ENCODE results near the gene EFHC2. TPM values are rescaled to one million over a fixed set of nuclear protein-coding genes. Genes with fewer than 3 reads are reported as not detected.

EFHC2 gene
- total and polyA plus RNA-seq, 2 of the 8 experiments (the other 6 are each of a cell fraction or from before 2014, with no cell fraction given) = 1.8 to 3.4 TPM

GRCh38 chrX:44232081-44232480, 111.4 kb downstream of the EFHC2 start:
- H3K79me2 ChIP-seq (ENCODE audit: control insufficient read depth in 1 of 2, insufficient read depth in 2 of 2, low read length in 2 of 2) = no peaks in the 10 kb centered on the region
- 93% methylated on average over 4 of the region's 5 CpGs; no CpG with 5 or more reads in 1 of the 2 experiments for WGBS, 2 experiments (ENCODE audit: extremely low coverage in 1 of 2, insufficient coverage in 1 of 2, insufficient read length in 1 of 2, insufficient replicate concordance in 2 of 2, low coverage in 1 of 2, low lambda C conversion rate in 2 of 2, missing lambda C conversion rate in 1 of 2)
- FAIRE-seq = no peak
- TF ChIP-seq ZNF274 (IDR thresholded peaks at IDR 0.05; ENCODE audit: borderline replicate concordance, extremely low read depth, low read length) (no peak), JUN (IDR thresholded peaks at IDR 0.05; ENCODE audit: low read depth, low read length) (no peak), CEBPB (IDR thresholded peaks at IDR 0.05; ENCODE audit: low read depth, low read length) (no peak), HDAC6 (IDR thresholded peaks at IDR 0.05; ENCODE audit: low read depth, low read length) (no peak), RFX5 (IDR thresholded peaks at IDR 0.05; ENCODE audit: borderline replicate concordance, low read depth, low read length) (no peak), EP300 (IDR thresholded peaks at IDR 0.05; ENCODE audit: borderline replicate concordance in 1 of 2, low read depth in 2 of 2, low read length in 2 of 2) (no peak), TCF12 (IDR thresholded peaks at IDR 0.05; ENCODE audit: low read depth, low read length) (no peak), FOSL1 (IDR thresholded peaks at IDR 0.05; ENCODE audit: insufficient read depth, low read depth, low read length) (no peak), CREB1 (IDR thresholded peaks at IDR 0.05) (no peak), CHD2 (IDR thresholded peaks at IDR 0.05; ENCODE audit: low read length) (no peak), TAF1 (IDR thresholded peaks at IDR 0.05; ENCODE audit: low read depth, low read length) (no peak), SRF (IDR thresholded peaks at IDR 0.05; ENCODE audit: low read depth, low read length) (no peak), JUND (IDR thresholded peaks at IDR 0.05; ENCODE audit: low read length) (no peak)

More at GRCh38 chrX:44232081-44232480, 111.4 kb downstream of the EFHC2 start:
- Histone ChIP-seq H3K56ac (replicated peaks; ENCODE audit: insufficient read length, low read depth, low read length) (no peak overlapping the region), H2AK5ac (ENCODE audit: low read depth, low read length) (no peak overlapping the region), H4K91ac (replicated peaks; ENCODE audit: insufficient read length, low read length) (no peak overlapping the region), H3K18ac (ENCODE audit: extremely low read depth, low read length) (no peak overlapping the region), H3K27me3 (replicated peaks in 1 of 4; ENCODE audit: control insufficient read depth in 3 of 4, extremely low read depth in 1 of 4, insufficient read depth in 3 of 4, low read length in 3 of 4) (no peaks in the 10 kb centered on the region), H2BK20ac (ENCODE audit: low read length) (no peak overlapping the region), H3K36me3 (ENCODE audit: control insufficient read depth in 2 of 4, insufficient read depth in 4 of 4, low read length in 3 of 4) (no peaks in the 10 kb centered on the region), H2AFZ (ENCODE audit: low read length) (no peak overlapping the region), H2BK12ac (ENCODE audit: low read depth, low read length) (no peak overlapping the region), H2BK5ac (ENCODE audit: low read depth, low read length) (no peak overlapping the region), H3K4me2 (ENCODE audit: insufficient read depth in 1 of 2, low read depth in 2 of 2, low read length in 2 of 2) (no peak overlapping the region), H3K79me1 (ENCODE audit: low read depth, low read length) (no peaks in the 10 kb centered on the region), H4K5ac (ENCODE audit: insufficient read length, low read depth, low read length) (no peak overlapping the region), H2BK120ac (replicated peaks; ENCODE audit: low read depth, low read length) (no peak overlapping the region), H3K9ac (replicated peaks in 1 of 4; ENCODE audit: extremely low read depth in 1 of 4, low read depth in 3 of 4, low read length in 3 of 4) (no peak overlapping the region), H3K23me2 (ENCODE audit: low read depth, low read length) (no peaks in the 10 kb centered on the region), H3K4me1 (replicated peaks in 1 of 4; ENCODE audit: control insufficient read depth in 3 of 4, insufficient read depth in 4 of 4, low read length in 3 of 4) (peaks cover 0 to 2% (median 0%) of the 10 kb centered on the region in 4 experiments; a peak in 1 of 7 replicates), H4K8ac (ENCODE audit: extremely low read depth, insufficient read depth, low read length) (no peak overlapping the region), H3K14ac (ENCODE audit: insufficient read length) (no peak overlapping the region), H3K4me3 (ENCODE audit: extremely low read depth in 1 of 4, insufficient read depth in 2 of 4, low read depth in 3 of 4, low read length in 4 of 4) (no peak overlapping the region), H3K4ac (replicated peaks; ENCODE audit: insufficient read length, low read depth, low read length) (no peak overlapping the region), H4K20me1 (replicated peaks in 1 of 2; ENCODE audit: control insufficient read depth in 1 of 2, insufficient read depth in 2 of 2, low read length in 2 of 2) (no peaks in the 10 kb centered on the region), H3K23ac (ENCODE audit: insufficient read length) (no peak overlapping the region), H3K9me3 (ENCODE audit: insufficient read depth in 2 of 2, low read depth in 1 of 2, low read length in 1 of 2) (no peaks in the 10 kb centered on the region), H2BK15ac (ENCODE audit: low read length) (no peak overlapping the region), H3K27ac (ENCODE audit: low read depth, low read length) (no peak overlapping the region)
- ChIA-PET CTCF (ENCODE audit: partially characterized antibody) (no interaction called here), POLR2A (ENCODE audit: partially characterized antibody) (no interaction called here)
- no peak for DNase-seq (ENCODE audit: low read depth in 1 of 2, low spot score in 2 of 2)
